ELR (cell line): ENCODE measurements around the gene OTOGL.
"Not testable (repeated sequence)": the region's sequence is repeated elsewhere in the genome, so short reads cannot be mapped to it uniquely, and the experiment has no call there.

Experiments used
- DNase-seq: peaks from one replicate; pipeline ENCODE4 v3.0.0-alpha.2; 2015; ENCODE audit warnings: low read depth

Gene OTOGL, protein sequence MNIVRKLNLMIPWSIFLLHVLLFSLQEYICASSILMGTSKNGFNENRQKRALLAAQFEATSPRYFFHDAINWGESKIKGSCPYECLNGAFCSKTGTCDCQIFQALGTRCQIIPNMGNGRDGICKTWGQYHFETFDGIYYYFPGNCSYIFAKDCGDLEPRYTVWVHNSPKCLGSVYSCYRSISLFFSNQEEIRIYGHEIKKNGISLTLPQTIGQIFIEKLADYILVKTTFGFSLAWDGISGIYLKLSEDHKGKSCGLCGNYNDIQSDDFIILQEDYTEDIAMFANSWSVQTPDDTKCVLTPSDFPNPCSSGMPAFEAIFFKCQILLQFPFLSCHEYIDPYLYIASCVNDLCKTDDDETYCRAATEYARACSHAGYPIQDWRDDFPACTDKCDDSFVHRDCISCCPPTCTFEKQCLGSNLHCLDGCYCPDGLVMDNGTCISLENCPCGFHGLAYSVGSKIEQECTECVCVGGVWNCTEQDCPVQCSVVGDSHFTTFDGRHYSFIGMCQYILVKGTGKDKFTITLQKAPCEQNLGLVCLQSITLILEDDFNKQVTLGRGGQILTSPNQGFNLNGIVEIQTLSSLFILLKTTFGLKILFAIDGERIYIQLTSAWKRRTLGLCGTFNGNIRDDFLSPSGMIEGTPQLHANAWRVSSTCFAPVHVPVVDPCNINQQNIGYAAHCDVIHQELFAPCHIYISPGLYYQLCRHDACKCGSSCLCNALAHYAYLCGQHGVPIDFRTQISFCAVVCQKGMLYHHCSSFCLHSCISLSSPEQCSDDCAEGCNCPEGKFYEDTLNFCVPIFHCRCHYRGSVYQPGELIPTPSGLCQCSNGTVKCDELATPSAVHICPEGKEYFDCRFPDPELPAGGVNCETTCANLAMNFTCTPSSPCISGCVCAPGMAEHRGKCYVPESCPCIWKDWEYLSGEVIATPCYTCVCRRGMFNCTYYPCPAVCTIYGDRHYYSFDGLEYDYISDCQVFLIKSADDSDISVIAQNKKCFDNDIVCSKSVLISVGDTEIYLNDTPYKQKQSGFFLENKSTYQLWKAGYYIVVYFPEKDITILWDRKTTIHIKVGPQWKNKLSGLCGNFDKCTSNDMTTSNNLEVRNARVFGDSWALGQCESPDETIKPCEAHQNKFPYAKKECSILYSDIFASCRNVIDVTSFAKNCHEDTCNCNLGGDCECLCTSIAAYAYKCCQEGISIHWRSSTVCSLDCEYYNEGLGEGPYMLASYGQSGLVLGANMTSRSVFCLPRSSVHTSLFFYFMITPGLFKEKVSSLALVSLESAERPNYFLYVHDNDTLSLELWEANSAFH (N-terminal part only)

DNA sequence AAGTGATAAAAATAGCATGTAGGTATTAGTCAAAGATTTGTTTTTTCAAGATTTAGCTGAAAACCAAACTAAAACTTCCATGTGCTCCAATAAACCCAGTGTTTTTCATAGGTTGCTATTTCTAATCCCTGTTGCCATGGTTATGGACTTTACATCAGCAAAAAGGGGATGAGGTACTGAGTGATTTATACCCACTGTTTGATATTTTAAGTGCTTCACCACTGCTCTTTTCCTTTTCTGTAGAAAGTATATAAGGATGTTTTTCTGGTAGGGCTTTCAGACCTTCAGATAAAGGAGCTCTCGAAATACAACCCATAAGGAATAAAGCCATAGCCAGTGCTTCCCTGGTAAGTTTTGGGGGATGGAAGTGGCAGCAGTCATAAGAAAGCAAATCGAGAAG is at the start of gene OTOGL:
Gene OTOGL (plus strand): TSS at position 279 of the 400 bp plus-strand sequence. CDS start 109,895 bp downstream, outside the sequence.
- DNase-seq, result no peak

DNA sequence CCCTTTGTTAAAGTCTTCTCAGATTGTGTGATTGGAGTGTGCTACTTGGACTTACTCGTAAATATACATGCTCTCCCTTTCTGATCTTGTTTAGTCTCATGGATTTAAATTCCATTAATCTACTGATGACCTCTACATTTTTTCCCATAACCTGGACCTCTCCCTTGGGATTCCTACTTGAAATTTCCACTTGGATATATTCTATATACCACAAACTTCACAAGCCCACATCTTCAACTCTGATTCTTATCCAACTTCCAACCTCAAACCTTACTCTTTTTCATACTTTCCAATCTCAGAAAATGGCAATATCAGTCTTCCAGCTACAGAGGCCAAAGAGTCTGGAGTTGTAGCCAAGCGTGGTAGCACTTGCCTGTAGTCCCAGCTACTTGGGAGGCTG is 49.1 kb upstream of the OTOGL start:
- DNase-seq, result no peak

DNA sequence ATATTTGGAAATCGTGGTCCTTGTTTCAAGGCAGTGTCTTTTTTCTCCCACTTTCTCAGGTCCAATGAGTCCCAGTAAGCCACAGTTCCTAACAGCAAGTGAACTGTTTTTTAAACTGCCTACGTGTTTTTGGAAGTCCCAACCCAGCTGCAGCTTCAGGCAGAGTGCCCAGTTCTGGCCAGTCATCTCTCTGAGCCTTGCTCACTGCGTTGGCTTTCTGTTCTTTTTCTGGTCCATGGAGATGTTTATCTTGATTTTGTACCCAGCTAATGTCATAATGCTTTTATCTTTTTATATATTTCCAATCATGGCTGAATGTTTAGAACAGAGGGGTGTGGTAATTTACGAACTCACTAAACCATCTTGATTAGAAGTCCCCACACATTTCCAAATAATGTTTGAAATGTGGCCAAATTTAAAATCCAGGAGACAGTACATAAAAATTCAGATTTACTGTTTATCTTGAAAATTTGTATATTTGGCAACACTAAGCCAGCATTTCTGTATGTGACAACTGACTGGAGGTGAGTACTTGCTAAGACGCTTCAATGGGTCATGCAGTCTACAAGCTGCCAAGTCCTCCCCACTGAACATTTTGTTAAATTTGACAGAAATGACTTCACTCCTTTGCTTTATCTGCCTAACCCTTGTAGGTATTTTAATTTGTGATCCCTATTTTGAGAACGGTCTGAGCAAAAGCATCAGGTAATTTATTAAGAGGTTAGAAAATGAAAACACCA is 46.1 kb upstream of the OTOGL start:
- peak; percentile 53 for DNase-seq

DNA sequence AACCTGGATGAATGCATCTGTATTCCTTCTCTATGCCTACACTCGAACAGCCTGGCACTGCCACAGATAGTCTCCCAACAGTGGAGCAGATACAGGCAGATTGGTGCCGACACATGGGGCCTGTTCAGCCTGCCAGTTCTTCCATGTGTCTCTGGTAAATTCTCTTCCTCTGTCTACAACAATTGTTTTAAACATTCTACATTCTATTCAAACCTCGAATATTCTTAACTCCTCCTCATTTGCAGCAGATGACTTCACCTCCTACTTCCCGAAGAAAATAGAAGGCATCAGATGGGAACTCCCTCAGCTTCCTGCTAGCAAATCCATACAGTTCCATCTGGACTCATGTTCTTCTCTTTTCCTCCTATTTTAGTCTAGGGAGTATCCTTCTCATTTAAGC is 43.1 kb upstream of the OTOGL start:
- no peak for DNase-seq

DNA sequence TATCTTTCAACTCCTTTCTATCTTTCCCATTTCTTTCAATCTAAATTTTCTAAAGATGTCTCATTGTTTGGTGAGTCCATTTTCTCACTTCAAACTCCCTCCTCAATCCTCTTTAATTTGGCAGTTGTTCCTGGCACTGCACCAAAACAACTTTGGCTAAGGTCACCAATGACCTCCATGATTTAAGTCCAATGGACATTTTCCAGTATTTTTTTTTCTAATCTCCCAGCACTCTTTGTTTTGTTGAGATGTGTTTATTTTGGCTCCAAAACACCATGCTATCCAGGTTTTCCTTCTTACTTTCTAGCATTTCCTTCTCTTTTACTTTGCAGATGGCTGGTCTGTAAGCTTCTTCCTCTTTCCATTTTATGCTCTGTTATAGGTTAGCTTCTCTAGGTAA is 42.5 kb upstream of the OTOGL start:
- no peak for DNase-seq

DNA sequence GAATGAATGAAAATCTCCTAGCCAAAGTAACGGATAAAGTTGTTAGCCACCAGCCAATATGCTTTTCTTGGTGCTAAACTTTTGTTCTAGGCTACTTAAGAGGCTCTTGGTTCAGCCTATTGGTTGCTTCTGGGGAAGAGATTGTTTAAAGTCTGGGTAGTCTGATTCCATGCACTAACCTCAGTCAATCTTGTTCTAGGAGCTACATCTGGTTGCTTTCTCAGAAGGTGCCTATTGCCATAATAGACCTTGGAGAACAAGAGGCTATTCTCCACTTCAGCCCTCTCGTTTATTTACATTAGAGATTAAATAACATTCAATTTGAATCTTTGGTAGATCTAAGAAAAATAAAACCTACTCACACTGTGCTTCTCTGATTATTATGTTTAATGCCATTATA is 40.8 kb upstream of the OTOGL start:
- DNase-seq, result no peak

DNA sequence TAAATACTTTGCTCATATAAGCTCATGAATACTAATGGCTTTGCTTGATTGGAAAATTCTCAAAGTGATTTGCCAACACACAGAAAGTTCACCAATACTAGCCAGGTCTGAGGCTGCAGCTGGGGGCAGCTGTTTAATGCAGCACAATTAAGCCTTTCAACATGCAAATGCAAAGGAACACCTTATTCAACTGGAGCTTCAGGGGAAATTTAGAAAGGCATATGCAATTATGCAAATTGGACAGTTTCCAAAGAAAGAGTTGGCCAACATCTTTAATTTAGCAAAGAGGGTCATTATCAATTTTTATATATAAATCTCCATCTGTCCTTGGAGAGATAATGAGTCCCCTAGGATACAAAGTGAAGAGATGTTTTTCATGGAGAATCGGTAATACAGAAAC is 40.2 kb upstream of the OTOGL start:
- DNase-seq, result no peak

DNA sequence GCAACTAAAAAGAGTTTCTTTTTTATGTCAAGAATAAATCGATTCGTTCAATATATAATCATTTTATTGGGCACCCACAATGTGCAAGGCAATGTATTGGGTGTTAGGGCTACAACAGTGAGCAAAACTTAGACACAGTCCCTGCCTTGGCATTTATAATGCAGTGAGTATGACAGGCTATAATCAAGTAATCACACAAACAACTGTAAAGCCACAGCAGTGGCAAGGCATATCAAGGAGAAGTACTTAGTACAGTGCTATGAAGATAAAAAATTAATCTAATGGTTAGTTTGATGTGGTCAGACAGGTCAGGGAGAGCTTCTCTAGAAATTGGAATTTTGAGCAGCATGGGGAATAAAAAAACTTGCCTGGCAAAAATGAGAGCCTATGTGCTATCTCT is 39.5 kb upstream of the OTOGL start:
- no peak for DNase-seq

DNA sequence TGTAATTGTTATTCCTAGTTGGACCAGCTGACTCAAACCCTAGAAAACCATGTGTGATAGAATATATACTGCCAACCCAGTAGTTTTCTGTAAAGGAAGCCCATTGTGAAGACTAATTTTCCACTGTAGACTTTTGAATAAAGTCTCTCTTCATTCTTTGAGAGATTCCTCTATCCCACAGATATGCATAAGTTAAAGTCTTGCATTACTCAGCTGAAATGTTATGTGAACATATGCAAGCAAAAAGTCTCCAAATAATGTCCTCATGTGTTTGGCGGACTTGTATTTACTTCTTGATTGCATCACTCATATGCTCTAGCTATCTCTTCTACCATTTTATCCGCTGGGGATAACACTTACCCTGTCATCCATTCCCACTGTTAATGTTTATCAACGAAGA is 35.1 kb upstream of the OTOGL start:
- no peak for DNase-seq

DNA sequence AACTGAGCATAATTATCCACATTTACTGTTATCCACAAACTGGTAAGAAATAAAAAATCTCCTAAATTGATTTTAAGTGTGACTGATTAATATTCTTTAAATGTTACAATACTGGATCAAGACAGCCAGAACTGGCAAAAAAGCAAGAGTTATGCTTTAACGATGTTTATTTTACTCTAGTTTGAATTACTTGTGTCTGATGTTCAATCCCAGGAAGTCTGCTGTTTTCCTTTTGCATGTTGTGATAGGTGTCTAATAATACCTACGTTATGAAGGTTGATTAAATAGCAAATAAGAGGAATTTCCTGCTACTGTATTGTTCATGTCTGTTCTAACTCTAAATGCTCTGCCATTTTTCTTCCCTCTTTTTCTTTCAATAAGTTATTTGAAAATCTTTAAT is 34.4 kb upstream of the OTOGL start:
- no peak for DNase-seq

DNA sequence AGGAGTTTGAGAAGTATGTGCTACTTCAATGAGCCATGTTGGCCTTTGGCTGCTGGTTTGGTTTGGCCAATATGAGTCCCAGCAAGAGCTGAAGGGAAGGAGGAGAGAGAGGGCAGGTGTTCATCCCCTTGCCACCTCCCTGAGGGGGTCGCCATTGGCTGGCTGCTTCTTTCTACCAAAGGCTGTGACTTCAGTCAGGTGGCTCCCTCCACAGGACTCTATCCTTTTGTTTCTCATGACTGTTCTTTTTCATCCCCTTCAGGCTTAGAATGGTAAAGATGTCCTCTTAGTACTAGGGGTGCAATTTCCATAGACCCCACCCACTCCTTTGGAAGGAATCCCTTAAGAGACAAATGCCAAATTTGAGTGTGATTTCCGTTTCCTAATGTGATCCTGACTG is 31.2 kb upstream of the OTOGL start:
- no peak for DNase-seq

DNA sequence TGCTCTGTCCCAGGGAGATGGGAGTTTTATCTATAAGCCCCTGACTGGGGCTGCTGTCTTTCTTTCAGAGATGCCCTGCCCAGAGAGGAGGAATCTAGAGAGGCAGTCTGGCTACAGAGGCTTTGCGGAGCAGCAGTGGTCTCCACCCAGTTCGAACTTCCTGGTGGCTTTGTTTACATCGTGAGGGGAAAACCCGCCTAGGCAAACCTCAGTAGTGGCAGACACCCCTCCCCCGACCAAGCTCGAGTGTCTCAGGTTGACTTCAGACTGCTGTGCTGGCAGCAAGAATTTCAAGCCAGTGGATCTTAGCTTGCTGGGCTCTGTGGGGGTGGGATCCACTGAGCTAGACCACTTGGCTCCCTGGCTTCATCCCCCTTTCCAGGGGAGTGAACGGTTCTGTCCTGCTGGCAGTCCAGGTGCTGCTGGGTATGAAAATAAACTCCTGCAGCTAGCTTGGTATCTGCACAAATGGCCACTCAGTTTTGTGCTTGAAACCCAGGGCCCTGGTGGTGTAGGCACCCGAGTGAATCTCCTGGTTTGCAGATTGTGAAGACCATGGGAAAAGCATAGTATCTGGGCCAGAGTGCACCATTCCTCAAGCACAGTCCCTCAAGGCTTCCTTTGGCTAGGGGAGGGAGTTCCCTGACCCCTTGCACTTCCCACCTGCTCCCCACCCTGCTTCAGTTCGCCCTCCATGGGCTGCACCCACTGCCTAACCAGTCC is 15.3 kb upstream of the OTOGL start:
- not testable (repeated sequence) for DNase-seq

DNA sequence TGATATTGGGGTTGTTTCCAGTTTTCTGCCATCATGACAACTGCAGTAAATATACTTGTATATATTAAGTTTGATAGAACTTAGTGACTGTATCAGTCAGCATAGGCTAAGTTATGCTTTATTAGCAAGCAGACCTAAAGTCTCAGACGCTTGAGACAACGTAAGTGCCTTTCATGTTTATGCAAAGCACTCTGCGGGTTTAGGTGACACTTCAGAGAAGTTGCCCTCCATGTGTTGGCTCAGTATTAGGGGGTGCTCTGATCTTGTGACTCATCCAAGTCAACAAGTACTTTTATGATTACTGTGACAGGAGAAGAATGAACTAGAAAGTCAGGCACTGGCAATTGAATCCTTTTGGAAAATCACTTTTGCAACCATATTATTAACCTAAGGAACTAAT is 13.3 kb upstream of the OTOGL start:
- no peak for DNase-seq

DNA sequence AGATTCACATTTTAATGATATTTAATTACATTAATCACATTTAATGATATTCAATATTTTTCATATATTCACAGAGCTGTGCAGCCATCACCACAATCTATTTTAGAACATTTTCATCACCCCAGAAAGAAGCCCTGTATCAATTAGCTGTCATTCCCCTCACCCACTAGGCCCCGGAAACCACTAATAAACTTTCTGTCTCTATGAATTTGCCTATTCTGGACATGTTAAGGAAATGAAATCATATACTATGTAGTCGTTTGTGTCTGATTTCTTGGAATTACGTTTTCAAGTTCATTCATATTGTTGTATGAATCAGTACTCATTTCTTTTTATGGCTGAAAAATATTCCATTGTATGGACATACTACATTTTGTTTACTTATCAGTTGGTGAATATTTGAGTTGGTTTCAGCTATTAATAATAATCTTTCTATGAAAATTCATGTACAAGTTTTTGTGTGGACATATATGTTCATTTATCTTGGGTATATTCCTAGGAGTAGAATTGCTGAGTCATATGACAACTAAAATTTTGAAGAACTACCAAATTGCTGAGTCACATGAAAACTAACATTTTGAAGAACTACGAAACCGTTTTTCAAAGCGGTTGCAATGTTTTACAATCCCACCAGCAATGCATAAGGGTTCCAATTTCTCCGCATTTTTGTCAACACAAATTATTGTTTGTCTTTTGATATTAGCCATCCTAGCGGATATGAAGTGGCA is 11.7 kb upstream of the OTOGL start:
- DNase-seq, result no peak

DNA sequence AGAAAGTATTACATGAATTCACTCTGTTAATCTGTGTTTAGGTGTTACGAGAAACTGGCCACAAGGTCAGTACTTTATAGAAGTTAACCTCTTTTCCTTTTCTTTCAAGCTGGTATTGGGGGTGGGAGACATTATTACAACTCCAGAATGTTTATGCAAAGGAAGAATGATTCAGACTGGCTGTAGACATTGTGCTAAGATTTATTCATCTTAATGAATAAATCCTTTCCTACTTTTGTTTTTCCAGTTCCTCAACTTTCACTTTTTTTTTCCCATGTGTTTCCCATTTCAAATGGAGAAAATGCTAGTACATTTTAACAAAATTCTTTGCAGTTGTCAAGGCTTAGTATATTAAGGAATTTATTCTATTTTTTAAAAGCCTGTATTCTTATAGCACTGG is 1.3 kb downstream of the OTOGL start:
- DNase-seq, result peak; percentile 59

DNA sequence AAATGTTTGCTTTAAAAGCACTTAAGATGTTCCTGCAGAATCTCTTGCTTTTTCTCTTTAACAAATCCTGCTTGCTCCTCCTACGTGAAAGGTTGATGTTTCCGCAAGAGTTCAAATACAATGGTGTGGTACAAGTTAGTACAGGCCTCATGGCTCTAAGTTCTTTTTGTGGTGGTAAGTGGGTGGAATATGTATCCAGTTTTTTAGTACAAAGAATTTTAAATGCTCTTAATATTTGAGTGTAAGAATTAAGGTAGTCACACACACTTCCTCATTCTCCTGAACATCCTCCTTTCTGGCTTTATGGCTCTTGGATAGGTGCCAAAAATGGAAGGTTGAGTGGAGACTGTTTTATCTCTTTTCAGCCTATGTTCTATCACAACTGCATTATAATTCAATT is 1.8 kb downstream of the OTOGL start:
- DNase-seq, result peak; percentile 26

DNA sequence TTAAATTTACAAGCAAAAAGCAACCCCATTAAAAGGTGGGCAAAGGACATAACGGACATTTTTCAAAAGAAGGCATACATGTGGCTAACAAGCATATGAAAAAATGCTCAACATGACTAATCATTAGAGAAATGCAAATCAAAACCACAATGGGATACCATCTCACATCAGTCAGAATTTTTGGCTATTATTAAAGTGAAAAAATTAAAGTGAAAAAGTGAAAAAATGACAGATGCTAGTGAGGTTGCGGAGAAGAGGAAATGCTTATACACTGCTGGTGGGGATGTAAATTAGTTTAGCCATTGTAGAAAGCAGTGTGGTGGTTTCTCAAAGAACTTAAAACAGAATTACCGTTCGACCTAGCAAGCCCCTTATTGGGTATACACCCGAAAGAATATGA is 7.9 kb downstream of the OTOGL start:
- DNase-seq, result peak; percentile 51

DNA sequence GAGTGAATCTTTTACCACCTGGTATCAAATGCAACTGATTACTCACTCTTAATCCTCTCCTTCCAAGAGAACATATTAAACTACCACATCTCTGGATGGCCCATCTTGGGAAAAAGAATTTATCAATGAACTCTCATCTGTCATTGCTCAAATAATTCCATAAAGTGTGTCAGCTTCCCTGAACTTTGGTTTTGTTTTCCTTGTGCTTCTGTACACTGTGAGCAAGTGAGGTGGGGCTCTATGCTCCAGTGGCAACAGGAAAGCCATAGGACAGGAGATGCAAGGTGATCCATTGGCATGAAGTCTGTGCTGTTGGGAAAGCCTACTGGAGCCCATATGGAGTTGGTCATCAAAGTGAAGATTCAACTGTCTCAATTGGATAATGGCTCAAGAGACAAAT is 17.4 kb downstream of the OTOGL start:
- no peak for DNase-seq

DNA sequence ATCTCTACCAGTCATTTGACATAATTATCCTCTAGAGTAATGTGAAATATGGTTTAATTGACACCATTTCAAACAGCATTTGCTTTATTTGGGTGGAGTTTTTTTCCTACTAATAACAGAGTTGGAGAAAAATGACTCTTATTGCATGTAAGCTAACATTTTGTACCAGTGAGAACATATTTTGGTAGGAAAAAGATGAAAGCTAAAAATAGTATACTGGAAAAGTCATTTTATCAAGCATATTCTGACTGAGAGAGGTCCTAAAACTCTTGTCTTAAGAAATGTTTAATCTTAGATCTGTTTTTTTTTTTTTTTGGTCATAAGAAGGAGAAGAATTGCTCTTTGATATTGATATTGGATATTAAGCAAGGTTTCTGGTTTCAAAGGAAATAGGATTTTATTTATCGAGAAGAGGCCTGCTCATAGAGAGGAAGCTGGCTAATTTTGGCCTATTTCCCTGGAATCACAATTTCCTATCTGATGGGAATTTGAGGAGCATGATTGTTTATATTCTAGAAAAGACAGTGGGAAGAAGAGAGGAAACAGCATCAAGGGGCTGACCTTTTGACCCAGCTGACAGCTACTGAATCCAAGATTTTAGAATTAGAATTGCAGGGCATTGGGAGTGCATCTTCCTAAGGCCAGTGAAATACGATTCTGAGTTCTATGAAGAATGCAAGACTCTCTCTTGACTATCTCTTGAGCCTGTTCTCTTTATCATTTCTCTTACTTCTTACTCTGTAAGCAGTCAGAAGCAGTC is 19.4 kb downstream of the OTOGL start:
- DNase-seq, result no peak

DNA sequence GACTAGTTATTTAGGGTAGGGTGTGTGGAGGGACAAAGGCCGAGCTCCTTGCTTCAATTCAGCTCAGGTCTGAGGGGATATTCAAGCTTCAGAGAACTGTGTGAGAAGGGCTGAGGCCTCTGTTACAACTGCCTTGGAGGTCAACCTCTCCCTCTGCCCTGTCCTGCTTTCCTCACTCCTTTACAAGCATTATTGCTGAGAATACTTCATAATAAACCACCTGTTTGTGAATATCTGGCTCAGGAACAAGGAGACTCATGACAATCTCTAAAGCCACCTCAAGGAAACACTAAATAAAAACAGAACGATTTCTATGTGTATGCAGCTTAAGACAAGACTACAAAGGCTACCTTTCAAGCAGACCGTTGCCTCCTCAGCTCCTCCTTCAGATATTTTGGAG is 21.7 kb downstream of the OTOGL start:
- DNase-seq, result no peak
